Measurements from ENCODE around the gene NME9.

NME9 gene

DNA sequence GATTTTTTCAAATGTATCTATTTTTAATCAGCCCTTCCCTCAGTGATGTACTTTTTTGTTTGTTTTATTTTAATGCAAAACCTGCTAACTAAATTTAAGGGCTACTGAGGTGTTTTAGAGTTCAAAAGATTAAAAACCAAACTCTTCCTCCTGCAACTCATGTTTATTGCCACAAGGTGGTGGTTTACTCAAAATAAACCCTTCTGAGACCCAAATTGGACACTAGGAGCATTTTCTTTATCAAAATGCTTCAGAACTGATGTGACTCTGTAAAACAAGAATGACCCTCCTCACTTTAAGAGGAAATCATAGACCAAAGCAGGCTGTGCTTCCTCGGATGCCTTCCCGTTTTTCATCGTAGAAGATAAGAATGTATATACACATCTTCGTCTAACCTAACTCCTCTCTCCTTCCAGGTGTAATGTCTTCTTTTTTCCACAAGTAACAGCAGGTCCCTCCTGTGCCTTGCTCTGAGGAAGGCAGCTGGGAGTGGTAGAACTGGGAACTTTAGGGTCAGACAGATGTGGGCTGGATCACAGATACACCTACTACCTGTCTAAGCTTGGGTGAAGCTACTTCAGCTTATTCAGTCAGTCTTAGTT is 2.9 kb upstream of the NME9 start:
- no peak for DNase-seq

DNA sequence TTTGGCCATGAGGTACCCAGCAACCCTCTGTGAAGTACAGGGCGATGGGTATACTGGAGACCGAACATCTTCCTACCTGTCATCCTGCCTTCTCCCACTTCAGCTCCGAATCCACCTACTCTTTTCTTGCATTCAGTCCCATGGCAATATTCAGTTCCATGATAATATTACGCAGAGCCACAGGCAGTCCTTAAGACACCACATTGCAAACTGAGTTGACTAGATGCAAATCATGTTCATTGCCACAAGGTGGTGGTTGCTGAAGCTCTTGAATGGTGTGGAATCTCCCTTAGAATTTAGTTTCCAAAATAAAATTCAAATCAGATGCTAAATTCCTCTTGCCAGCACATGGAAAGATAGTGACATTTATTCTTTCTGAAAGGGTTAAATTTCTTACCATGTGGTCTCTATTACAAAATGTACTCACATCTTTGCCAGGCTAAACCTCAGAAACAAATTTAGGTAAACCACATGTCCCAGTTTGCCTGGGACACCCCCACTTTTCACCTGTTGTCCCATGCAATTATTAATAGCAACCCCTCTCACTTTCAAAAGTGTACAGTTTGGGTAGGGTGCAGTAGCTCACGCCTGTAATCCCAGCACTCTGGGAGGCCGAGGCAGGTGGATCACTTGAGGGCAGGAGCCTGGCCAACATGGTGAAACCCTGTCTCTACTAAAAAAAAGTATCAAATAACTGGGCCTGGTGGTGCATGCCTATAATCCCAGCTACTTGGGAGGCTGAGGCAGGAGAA is 1.7 kb upstream of the NME9 start:
- DNase-seq: no peak

GRCh38 chr3:138329984-138330293 is 288 bp upstream of the NME9 start:
- DNase-seq: no peak

DNA sequence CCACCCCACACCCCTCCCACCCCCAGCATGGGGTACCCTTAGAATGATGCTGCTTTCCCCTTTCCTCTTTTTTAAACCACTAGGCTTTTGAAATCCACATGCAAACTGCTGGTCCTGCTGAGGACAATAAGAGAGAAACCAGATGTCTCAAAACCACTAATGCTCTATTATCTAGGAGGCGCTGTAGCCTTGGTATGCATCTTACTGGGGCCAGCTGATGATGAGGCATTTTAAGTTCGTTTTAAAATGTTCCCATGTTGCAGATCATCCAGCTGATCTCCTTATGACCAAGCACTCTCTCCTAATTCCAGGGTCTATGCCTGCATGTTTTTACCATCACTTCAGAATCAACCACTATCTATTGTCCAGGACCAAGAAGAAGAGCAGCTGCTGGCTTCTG is 1.3 kb downstream of the NME9 start:
- no peak for DNase-seq

GRCh38 chr3:138327831-138328230 is 1.8 kb downstream of the NME9 start:
- DNase-seq: no peak

DNA sequence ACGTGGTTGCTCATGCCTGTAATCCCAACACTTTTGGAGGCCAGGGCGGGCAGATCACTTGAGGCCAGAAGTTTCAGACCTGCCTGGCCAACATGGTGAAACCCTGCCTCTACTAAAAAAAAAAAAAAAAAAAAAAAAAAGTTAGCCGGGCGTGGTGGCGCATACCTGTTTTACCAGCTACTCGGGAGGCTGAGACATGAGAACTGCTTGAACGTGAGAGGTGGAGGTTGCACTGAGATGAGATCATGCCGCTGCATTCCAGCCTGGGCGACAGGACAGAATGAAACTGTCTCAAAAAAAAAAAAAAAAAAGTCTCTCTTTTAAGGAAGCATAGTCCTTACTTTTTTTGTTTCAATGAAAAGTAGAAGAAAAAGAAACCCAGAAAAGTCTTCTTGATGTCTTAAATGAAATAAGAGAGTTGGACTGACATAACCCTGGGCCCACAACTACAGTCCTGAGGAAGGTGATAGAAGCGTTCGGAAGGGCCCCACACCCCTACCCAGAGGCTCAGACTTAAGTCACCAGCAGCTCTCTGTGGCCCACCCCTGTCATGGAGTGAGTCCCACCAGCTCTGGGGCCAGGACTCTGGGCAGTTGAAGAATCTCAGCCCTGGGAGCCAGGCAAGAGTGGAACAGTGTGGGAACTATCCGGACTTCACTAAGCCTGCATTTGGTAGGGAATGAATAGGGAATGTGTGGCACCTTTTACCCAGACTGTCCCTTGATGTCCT is 2.6 kb downstream of the NME9 start:
- no peak for DNase-seq

DNA sequence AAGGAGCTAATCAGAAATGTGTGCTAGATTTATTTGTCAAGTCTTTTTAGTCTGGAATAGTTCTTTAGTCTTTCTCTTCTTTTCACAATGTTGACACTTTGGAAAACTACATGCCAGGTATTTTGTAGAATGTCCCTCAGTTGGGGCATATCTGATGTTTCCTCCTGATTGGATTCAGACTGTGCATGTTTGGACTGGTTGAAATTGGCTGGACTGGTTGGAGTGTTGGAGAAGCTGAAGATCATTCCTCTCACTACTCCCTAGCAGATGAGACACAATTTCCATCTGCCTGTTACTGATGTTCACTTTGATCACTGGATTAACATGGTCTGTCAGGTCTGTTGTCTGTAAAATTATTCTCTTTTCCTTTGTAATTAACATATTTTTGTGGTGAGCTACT is 3.7 kb downstream of the NME9 start:
- DNase-seq: no peak

DNA sequence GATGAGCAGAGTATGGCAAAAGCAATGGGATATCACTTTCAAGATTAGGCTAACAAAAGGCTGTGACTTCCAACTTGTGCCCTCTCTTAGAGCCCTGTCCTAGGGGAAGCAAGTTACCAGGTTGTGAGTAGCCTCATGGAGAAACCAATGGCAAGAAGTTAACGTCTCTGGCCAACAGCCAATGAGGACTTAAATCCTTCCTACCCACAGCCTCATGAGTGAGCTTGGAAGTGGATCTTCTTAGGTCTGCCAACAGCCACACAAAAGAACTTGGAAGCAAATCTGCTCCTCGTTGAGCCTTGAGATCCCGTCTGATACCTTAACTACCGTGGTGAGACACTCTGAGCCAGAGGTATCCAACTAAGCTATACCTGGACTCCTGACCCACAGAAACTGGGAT is 5.7 kb downstream of the NME9 start:
- DNase-seq: no peak

GRCh38 chr3:138317687-138318086 is 12.0 kb downstream of the NME9 start:
- no peak for DNase-seq

- DNase-seq: no peak
Measured at GRCh38 chr3:138314751-138315150, 14.9 kb downstream of the NME9 start.

DNA sequence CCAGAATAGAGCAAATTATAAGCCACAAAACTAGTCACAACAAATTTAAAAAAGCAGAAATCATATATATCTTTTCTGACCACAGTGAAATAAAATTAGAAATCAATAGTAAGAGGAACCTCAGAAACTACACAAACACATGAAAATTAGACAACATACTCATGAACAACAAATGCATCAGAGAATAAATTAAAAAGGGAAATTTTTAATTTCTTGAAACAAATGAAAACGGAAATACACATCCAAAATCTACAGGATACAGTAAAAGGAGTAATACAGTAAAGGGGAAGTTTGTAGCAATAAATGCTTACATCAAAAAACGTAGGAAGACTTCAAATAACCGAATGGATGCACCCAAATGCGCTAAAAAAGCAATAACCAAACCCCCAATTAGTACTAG is 19.2 kb downstream of the NME9 start:
- no peak for DNase-seq

- no peak for DNase-seq
Measured at GRCh38 chr3:138308783-138309182, 20.9 kb downstream of the NME9 start.

DNA sequence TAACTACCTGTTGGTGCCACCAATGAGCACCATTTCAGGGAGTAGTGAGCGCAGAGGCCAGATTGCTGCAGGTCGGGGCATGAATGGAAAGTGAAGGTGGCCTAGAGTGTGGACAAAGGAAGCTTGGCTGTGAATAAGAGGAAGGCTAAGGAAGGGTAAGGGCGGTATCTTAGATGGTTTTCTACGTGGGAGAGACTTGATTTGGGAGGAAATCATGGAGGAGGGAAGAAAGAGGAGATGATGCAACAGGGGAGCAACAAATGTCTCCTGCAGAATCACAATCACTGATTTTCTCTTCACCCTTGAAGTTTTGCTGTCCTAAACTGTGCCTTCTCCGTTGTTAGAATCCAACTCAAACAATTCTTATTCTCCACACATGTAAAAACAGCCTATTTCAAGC is 21.8 kb downstream of the NME9 start:
- DNase-seq: no peak

GRCh38 chr3:138303474-138303873 is 26.2 kb downstream of the NME9 start:
- DNase-seq: no peak

GRCh38 chr3:138300647-138301046 is 29.0 kb downstream of the NME9 start:
- no peak for DNase-seq

DNA sequence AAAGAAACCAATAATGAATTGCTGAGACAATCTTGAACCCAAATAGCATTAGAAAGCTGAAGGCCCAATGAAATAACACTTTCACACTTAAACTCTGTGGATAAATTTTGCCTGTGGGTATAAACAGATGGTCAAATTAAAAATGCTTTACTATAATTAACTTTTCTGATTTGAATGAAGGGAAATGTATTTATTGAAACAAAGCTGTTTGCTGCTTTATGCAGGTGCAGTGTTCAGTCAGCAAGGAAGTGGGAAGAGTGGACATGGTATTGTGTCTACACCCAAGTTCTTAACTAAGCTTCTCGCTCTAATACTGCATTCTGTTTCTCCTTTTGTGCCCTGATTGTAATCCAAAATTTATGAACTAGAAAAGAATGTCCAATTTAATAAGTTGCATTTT is 31.8 kb downstream of the NME9 start:
- no peak for DNase-seq

DNA sequence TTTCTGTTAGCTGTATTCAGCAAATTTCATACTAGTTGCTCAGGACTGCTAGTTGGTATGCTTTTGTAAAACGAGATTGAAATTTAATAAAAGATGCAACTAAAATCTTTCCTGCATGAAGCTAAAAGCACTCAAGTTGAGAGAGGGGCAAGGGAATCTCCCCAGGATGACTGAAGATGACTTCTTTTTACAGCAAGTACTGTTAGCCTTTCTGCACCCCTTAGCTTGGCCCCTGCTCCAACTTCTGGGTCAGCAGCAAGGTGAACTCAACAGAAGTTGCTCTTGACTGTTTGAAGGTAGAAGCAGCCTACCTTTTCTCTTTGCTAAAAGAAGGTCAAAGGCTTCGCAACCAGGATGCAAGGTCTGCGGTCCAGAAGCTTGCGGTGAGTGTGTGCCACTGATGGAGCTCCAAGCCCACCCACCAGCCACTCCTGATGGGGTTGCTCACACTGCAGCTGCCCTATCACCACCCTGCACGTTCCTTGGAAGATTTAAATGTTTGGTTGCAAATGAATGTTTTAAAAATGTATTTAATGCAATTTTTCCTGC is 32.5 kb downstream of the NME9 start:
- DNase-seq: no peak

DNA sequence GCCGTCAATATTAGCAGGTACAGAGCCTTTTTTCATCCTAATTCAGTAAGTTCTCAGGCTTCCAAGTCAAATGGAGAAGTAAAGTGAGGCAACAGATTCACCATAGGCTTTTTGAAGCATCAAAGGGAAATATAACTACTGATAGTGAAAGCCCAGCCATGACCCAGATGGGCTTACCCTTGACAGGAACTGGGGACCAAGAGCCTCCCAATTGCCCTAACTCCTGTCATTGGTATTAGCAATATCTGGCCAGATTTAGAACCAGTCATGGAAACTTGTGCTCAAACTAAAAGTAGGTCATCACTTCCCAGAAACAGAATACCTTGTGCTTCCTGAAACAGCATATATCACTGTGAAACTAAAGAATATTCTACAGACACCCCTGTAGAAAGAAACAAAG is 33.0 kb downstream of the NME9 start:
- no peak for DNase-seq

DNA sequence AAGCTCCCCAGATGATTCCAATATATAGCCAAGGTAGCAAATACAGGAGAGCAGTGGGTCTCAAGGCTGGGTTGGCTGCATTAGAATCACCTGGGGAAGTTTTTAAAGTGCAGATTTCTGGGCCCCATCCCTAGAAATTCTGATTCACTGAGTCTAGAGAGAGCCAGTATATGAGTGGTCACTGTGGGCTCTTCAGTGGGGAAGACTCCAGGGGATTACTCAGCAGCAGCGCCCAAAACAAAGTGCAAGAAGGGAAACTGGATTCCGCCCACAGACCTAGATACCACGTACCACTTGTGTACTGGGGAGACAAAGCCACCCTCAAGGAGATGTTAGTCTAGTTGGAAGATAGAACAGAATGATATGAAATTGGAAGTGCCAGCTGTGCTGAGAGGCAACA is 40.0 kb downstream of the NME9 start:
- DNase-seq: no peak

GRCh38 chr3:138289260-138289659 is 40.4 kb downstream of the NME9 start:
- no peak for DNase-seq

DNA sequence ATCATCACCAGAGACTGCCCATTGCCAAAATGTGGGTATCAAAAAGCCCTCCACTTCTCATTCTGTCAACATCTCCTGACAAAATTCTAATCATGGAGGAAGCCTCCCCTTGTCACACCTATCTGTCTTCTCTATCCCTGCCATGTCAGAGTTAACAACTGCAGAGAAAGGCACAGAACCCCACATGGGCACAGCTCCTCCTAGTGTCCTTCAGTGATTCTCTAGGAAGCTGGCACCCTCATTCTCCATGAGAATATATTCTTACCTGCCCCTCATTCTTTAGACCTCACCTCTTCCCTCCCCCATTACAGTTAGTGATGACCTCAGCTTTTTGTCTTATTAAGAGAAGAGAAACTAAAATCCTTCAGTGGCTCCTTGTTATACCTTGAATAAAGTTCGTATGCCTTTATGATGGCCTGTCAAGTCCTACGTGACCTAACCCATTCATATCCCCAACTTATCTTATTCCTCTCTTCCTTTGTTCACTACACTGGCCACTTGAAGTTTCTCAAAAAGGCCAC is 44.6 kb downstream of the NME9 start:
- DNase-seq: no peak

GRCh38 chr3:138284079-138284478 is 45.6 kb downstream of the NME9 start:
- DNase-seq: no peak

GRCh38 chr3:138282836-138283235 is 46.8 kb downstream of the NME9 start:
- DNase-seq: no peak

DNA sequence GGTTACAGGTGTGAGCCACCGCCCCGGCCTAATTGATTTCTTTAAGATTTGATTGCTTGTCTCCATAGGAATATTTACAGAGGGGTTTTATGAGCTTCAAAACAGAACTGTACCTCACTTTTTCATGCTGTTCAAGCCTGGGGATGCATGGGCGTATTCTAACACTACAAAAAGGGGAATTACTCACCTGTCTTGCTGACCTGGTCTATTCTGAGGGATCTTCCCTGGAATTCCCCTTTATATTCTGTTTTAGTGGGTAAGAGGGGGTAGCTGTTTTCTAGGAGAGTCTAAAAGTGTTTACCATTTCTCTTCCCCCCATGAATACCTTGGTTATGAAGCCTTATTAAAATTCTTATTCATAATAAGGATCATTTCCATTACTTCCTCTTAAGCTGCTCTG is 48.1 kb downstream of the NME9 start:
- no peak for DNase-seq

Data from SIG-M5 (cell line).